HG02870 (cell line): ENCODE data around the gene SPTAN1.

ENCODE experiments used
- ATAC-seq: cut with Tn5 transposase; IDR thresholded peaks from one replicate; pipeline ENCODE4 v1.9.1; 2021; ENCODE audit warnings: mild to moderate bottlenecking, moderate library complexity; ENCODE audit not compliant: unreplicated experiment

Gene SPTAN1

GRCh38 chr9:128595471-128595870, 43.1 kb downstream of the SPTAN1 start:
- no peak for ATAC-seq

- no peak for ATAC-seq
Measured at GRCh38 chr9:128600099-128600498, 47.7 kb downstream of the SPTAN1 start.

GRCh38 chr9:128603697-128604096, 51.3 kb downstream of the SPTAN1 start:
- no peak for ATAC-seq

- no peak for ATAC-seq
Measured at GRCh38 chr9:128607642-128608350, 55.4 kb downstream of the SPTAN1 start.

GRCh38 chr9:128610897-128611296, 58.5 kb downstream of the SPTAN1 start:
- no peak for ATAC-seq

- no peak for ATAC-seq
Measured at GRCh38 chr9:128611600-128612394, 59.4 kb downstream of the SPTAN1 start.

- no peak for ATAC-seq
Measured at GRCh38 chr9:128614728-128615127, 62.3 kb downstream of the SPTAN1 start.

- ATAC-seq = no peak
Measured at GRCh38 chr9:128615571-128615970, 63.2 kb downstream of the SPTAN1 start.

GRCh38 chr9:128617943-128618342, 65.6 kb downstream of the SPTAN1 start:
- ATAC-seq = no peak

GRCh38 chr9:128619127-128619526, 66.7 kb downstream of the SPTAN1 start:
- ATAC-seq = no peak

- ATAC-seq = no peak
Measured at GRCh38 chr9:128619779-128620178, 67.4 kb downstream of the SPTAN1 start.

GRCh38 chr9:128621730-128622455, 69.5 kb downstream of the SPTAN1 start:
- no peak for ATAC-seq

- ATAC-seq = no peak
Measured at GRCh38 chr9:128624566-128624965, 72.2 kb downstream of the SPTAN1 start.

GRCh38 chr9:128625391-128626146, 73.2 kb downstream of the SPTAN1 start:
- no peak for ATAC-seq

- ATAC-seq = no peak
Measured at GRCh38 chr9:128626181-128626580, 73.8 kb downstream of the SPTAN1 start.

GRCh38 chr9:128627127-128627715, 74.8 kb downstream of the SPTAN1 start:
- ATAC-seq = no peak

- ATAC-seq = no peak
Measured at GRCh38 chr9:128627906-128628305, 75.5 kb downstream of the SPTAN1 start.

- no peak for ATAC-seq
Measured at GRCh38 chr9:128628471-128629048, 76.2 kb downstream of the SPTAN1 start.

GRCh38 chr9:128629136-128629535, 76.7 kb downstream of the SPTAN1 start:
- ATAC-seq = no peak

GRCh38 chr9:128629852-128630545, 77.6 kb downstream of the SPTAN1 start:
- ATAC-seq = no peak
